Activated T-helper 17 cell treated with anti-CD3 and anti-CD28 coated beads, Interleukin-2, amount 50 U/mL, for 72 hours (primary cell): ENCODE data around the gene RHOH. TPM values are rescaled to one million over a fixed set of nuclear protein-coding genes. Genes with fewer than 3 reads are reported as not detected.

Experiments used
- ATAC-seq: fragments of 150-1000 bp; cut with Tn5 transposase; replicated peaks from 2 replicates; pipeline ENCODE4 v1.10.0; 2021; ENCODE audit warnings: mild to moderate bottlenecking, moderate library complexity
- H3K27ac Mint-ChIP-seq: one replicate; pipeline ENCODE4 v1.8.0; 2022; ENCODE audit warnings: mixed read lengths
- H3K27me3 Mint-ChIP-seq: one replicate; pipeline ENCODE4 v1.8.0; 2022; ENCODE audit warnings: mixed read lengths
- H3K36me3 Mint-ChIP-seq: one replicate; pipeline ENCODE4 v1.8.0; 2022; ENCODE audit warnings: low read depth, mild to moderate bottlenecking, mixed read lengths
- H3K4me1 Mint-ChIP-seq: one replicate; pipeline ENCODE4 v1.8.0; 2022; ENCODE audit warnings: mixed read lengths
- H3K4me3 Mint-ChIP-seq: one replicate; pipeline ENCODE4 v1.8.0; 2022; ENCODE audit warnings: mild to moderate bottlenecking, mixed read lengths
- H3K9me3 Mint-ChIP-seq: one replicate; pipeline ENCODE4 v1.8.0; 2022; ENCODE audit warnings: mixed read lengths
- total RNA-seq, 2 donors: library from RNA; stranded (reverse); gene quantifications; one replicate each; pipeline ENCODE4 v1.2.3, GENCODE V29; 2022

Gene RHOH
- total RNA-seq, 2 donors from 2014 or later: 107 to 117 TPM

- ATAC-seq: no peak
- Mint-ChIP-seq H3K4me1 (peaks cover 55% of the 10 kb centered on the region), H3K27ac (peak overlapping the region; percentile 81), H3K9me3 (no peaks in the 10 kb centered on the region), H3K27me3 (no peaks in the 10 kb centered on the region), H3K36me3 (peaks cover 76% of the 10 kb centered on the region), H3K4me3 (peak overlapping the region; percentile 85)
Observed at GRCh38 chr4:40244606-40245005, 47.8 kb downstream of the RHOH start.

GRCh38 chr4:40245550-40245949 lies 48.7 kb downstream of the RHOH start:
- peaks cover 67% of the 10 kb centered on the region for H3K36me3 Mint-ChIP-seq
- H3K4me1 Mint-ChIP-seq: peaks cover 50% of the 10 kb centered on the region
- H3K9me3 Mint-ChIP-seq: no peaks in the 10 kb centered on the region

GRCh38 chr4:40246011-40246900 lies 49.4 kb downstream of the RHOH start:
- peak overlapping the region; percentile 81 for H3K27ac Mint-ChIP-seq
- H3K27me3 Mint-ChIP-seq: no peaks in the 10 kb centered on the region
- H3K36me3 Mint-ChIP-seq: peaks cover 64% of the 10 kb centered on the region
- peak overlapping the region; percentile 85 for H3K4me3 Mint-ChIP-seq
- H3K9me3 Mint-ChIP-seq: peaks cover under 1% of the 10 kb centered on the region
- ATAC-seq: no peak
- peaks cover 52% of the 10 kb centered on the region for H3K4me1 Mint-ChIP-seq

More at GRCh38 chr4:40245550-40245949, 48.7 kb downstream of the RHOH start:
- no peaks in the 10 kb centered on the region for H3K27me3 Mint-ChIP-seq
- ATAC-seq: peak; percentile 4
- H3K27ac Mint-ChIP-seq: peak overlapping the region; percentile 81
- peak overlapping the region; percentile 85 for H3K4me3 Mint-ChIP-seq

GRCh38 chr4:40246938-40247337 lies 50.1 kb downstream of the RHOH start:
- no peak for ATAC-seq
- no peaks in the 10 kb centered on the region for H3K27me3 Mint-ChIP-seq

GRCh38 chr4:40247350-40247749 lies 50.5 kb downstream of the RHOH start:
- H3K4me3 Mint-ChIP-seq: peak overlapping the region; percentile 85

More at GRCh38 chr4:40246938-40247337, 50.1 kb downstream of the RHOH start:
- Mint-ChIP-seq H3K36me3 (peaks cover 62% of the 10 kb centered on the region), H3K4me1 (peaks cover 54% of the 10 kb centered on the region), H3K4me3 (peak overlapping the region; percentile 85), H3K27ac (peak overlapping the region; percentile 81), H3K9me3 (peaks cover 5% of the 10 kb centered on the region)

GRCh38 chr4:40251366-40251765 lies 54.5 kb downstream of the RHOH start:
- no peaks in the 10 kb centered on the region for H3K27me3 Mint-ChIP-seq
- peak overlapping the region; percentile 86 for H3K27ac Mint-ChIP-seq
- H3K36me3 Mint-ChIP-seq: peaks cover 18% of the 10 kb centered on the region
- peaks cover 45% of the 10 kb centered on the region for H3K4me1 Mint-ChIP-seq
- peaks cover 5% of the 10 kb centered on the region for H3K9me3 Mint-ChIP-seq
- peak overlapping the region; percentile 58 for H3K4me3 Mint-ChIP-seq
- ATAC-seq: peak; percentile 81

More at GRCh38 chr4:40247350-40247749, 50.5 kb downstream of the RHOH start:
- Mint-ChIP-seq H3K27me3 (no peaks in the 10 kb centered on the region), H3K27ac (peak overlapping the region; percentile 81), H3K36me3 (peaks cover 58% of the 10 kb centered on the region), H3K9me3 (peaks cover 5% of the 10 kb centered on the region), H3K4me1 (peaks cover 50% of the 10 kb centered on the region)
- peak; percentile 28 for ATAC-seq

- ATAC-seq: no peak
- Mint-ChIP-seq H3K36me3 (peaks cover 6% of the 10 kb centered on the region), H3K4me1 (peaks cover 34% of the 10 kb centered on the region), H3K27ac (peak overlapping the region; percentile 69), H3K9me3 (peaks cover 5% of the 10 kb centered on the region), H3K4me3 (peak overlapping the region; percentile 48), H3K27me3 (no peaks in the 10 kb centered on the region)
Observed at GRCh38 chr4:40253906-40254305, 57.1 kb downstream of the RHOH start.

GRCh38 chr4:40254608-40255392 lies 58.0 kb downstream of the RHOH start:
- ATAC-seq: peak; percentile 44
- peak overlapping the region; percentile 48 for H3K4me3 Mint-ChIP-seq
- peaks cover 34% of the 10 kb centered on the region for H3K4me1 Mint-ChIP-seq

GRCh38 chr4:40255393-40256281 lies 58.8 kb downstream of the RHOH start:
- Mint-ChIP-seq H3K4me3 (peak overlapping the region; percentile 48), H3K27me3 (no peaks in the 10 kb centered on the region), H3K36me3 (peaks cover 6% of the 10 kb centered on the region), H3K9me3 (peaks cover 5% of the 10 kb centered on the region), H3K27ac (peak overlapping the region; percentile 69), H3K4me1 (peaks cover 34% of the 10 kb centered on the region)
- peak; percentile 48 for ATAC-seq

More at GRCh38 chr4:40254608-40255392, 58.0 kb downstream of the RHOH start:
- Mint-ChIP-seq H3K27ac (peak overlapping the region; percentile 69), H3K36me3 (peaks cover 6% of the 10 kb centered on the region), H3K27me3 (no peaks in the 10 kb centered on the region), H3K9me3 (peaks cover 5% of the 10 kb centered on the region)

GRCh38 chr4:40256329-40256728 lies 59.5 kb downstream of the RHOH start:
- H3K27me3 Mint-ChIP-seq: no peaks in the 10 kb centered on the region
- no peak for ATAC-seq
- H3K36me3 Mint-ChIP-seq: peaks cover 4% of the 10 kb centered on the region
- peaks cover 4% of the 10 kb centered on the region for H3K9me3 Mint-ChIP-seq
- H3K4me1 Mint-ChIP-seq: peaks cover 32% of the 10 kb centered on the region
- H3K27ac Mint-ChIP-seq: peak overlapping the region; percentile 69
- peak overlapping the region; percentile 48 for H3K4me3 Mint-ChIP-seq

- H3K4me3 Mint-ChIP-seq: no peak overlapping the region
- ATAC-seq: no peak
- H3K27me3 Mint-ChIP-seq: no peaks in the 10 kb centered on the region
- H3K9me3 Mint-ChIP-seq: no peaks in the 10 kb centered on the region
- no peak overlapping the region for H3K27ac Mint-ChIP-seq
- peaks cover 27% of the 10 kb centered on the region for H3K4me1 Mint-ChIP-seq
- no peaks in the 10 kb centered on the region for H3K36me3 Mint-ChIP-seq
Observed at GRCh38 chr4:40256817-40257216, 60.0 kb downstream of the RHOH start.

- peaks cover 25% of the 10 kb centered on the region for H3K4me1 Mint-ChIP-seq
- H3K27ac Mint-ChIP-seq: peak overlapping the region; percentile 69
- no peak for ATAC-seq
- no peaks in the 10 kb centered on the region for H3K9me3 Mint-ChIP-seq
- H3K36me3 Mint-ChIP-seq: no peaks in the 10 kb centered on the region
- H3K4me3 Mint-ChIP-seq: peak overlapping the region; percentile 19
- no peaks in the 10 kb centered on the region for H3K27me3 Mint-ChIP-seq
Observed at GRCh38 chr4:40258627-40259026, 61.8 kb downstream of the RHOH start.

GRCh38 chr4:40261231-40262076 lies 64.6 kb downstream of the RHOH start:
- no peaks in the 10 kb centered on the region for H3K9me3 Mint-ChIP-seq
- H3K4me1 Mint-ChIP-seq: peaks cover 18% of the 10 kb centered on the region
- no peak for ATAC-seq
- H3K27me3 Mint-ChIP-seq: no peaks in the 10 kb centered on the region
- no peaks in the 10 kb centered on the region for H3K36me3 Mint-ChIP-seq
- H3K27ac Mint-ChIP-seq: no peak overlapping the region
- no peak overlapping the region for H3K4me3 Mint-ChIP-seq
